ENCODE results near the gene C20orf96. TPM values are rescaled to one million over a fixed set of nuclear protein-coding genes. Genes with fewer than 3 reads are reported as not detected.

The C20orf96 gene
- total and polyA plus RNA-seq, 4 donors, result 4.6 to 11.1 (median 5.4) TPM

- WGBS, 2 donors, result 67 to 70% methylated on average over 11 of the region's 11 CpGs
- no peak overlapping the region for H3K4me3 ChIP-seq (ENCODE audit: low read length in 2 of 2)
- peak in 1 of 2 donors; percentile 47 for DNase-seq
- intact Hi-C loops (cut with DNase I), result no loop called here
- H3K9me3 ChIP-seq (ENCODE audit: control insufficient read depth, low read length), result no peaks in the 10 kb centered on the region
- H3K36me3 ChIP-seq (ENCODE audit: control insufficient read depth in 1 of 2, insufficient read depth in 2 of 2, low read length in 1 of 2), result no peaks in the 10 kb centered on the region
- no peak for ATAC-seq (ENCODE audit: low FRiP score)
- H3K27me3 ChIP-seq (ENCODE audit: control insufficient read depth in 1 of 2, insufficient read depth in 2 of 2, low read length in 1 of 2), result no peaks in the 10 kb centered on the region
- H3K4me1 ChIP-seq (ENCODE audit: control insufficient read depth in 1 of 2, insufficient read depth in 2 of 2, low read length in 2 of 2), result no peaks in the 10 kb centered on the region
- no peak overlapping the region for H3K27ac ChIP-seq (ENCODE audit: low read depth in 1 of 2, low read length in 2 of 2)
Observed at GRCh38 chr20:305745-306144, 15.2 kb upstream of the C20orf96 start.

DNA sequence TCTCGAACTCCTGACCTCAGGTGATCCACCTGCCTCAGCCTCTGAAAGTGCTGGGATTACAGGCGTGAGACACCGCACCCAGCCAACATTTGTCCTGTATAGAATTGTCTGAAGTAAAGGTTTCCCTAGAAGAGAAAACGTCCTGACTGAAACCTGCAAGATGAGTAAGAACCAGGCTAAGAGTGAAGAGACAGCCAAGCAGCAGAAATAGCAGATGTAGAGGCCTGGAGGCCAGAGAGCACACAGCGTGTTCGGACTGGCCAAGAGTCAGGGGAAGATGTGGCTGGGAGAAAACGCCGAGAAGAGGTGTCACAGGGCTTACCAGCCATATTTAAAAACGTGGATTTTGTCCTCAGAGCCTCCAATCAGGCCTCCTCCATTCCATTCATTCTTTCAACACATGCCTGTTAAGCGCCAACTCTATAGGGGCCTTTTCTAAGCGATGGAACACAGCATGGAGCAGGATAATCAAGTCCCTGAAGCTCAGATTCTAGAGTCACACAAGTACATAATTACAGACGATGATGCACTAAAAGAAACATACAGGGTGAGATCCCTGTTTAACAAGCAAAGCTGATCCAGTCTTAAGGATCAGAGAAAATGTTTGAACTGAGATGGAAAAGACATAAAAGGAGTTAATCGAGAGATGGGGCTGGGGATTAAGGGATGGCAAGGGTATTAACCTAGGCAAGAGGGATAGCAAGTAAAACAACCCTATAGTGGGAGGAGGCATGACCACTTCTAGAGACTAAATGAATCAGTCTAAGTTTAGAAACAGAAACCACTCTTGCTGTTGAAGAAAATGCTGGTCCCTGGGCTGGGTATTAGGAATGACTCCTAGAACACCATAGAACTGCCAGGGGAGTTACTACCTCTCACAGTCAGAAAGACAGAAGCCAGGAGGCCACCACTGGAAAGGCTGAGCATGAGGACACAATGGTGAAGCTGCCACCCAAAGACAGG lies 11.6 kb upstream of the C20orf96 start:
- Histone ChIP-seq H3K27me3 (ENCODE audit: control insufficient read depth in 1 of 2, insufficient read depth in 2 of 2, low read length in 1 of 2) (no peaks in the 10 kb centered on the region), H3K27ac (ENCODE audit: low read depth in 1 of 2, low read length in 2 of 2) (no peak overlapping the region), H3K9me3 (ENCODE audit: control insufficient read depth, low read length) (no peaks in the 10 kb centered on the region), H3K36me3 (ENCODE audit: control insufficient read depth in 1 of 2, insufficient read depth in 2 of 2, low read length in 1 of 2) (no peaks in the 10 kb centered on the region), H3K4me1 (ENCODE audit: control insufficient read depth in 1 of 2, insufficient read depth in 2 of 2, low read length in 2 of 2) (peaks cover 0 to 4% of the 10 kb centered on the region in 2 donors), H3K4me3 (ENCODE audit: low read length in 2 of 2) (no peak overlapping the region)
- DNase-seq, result peak in 1 of 2 donors; percentile 12
- WGBS, 2 donors, result 72 to 74% methylated on average over 13 of the region's 13 CpGs
- ATAC-seq (ENCODE audit: low FRiP score), result no peak
- intact Hi-C loops (cut with DNase I), result no loop called here

DNA sequence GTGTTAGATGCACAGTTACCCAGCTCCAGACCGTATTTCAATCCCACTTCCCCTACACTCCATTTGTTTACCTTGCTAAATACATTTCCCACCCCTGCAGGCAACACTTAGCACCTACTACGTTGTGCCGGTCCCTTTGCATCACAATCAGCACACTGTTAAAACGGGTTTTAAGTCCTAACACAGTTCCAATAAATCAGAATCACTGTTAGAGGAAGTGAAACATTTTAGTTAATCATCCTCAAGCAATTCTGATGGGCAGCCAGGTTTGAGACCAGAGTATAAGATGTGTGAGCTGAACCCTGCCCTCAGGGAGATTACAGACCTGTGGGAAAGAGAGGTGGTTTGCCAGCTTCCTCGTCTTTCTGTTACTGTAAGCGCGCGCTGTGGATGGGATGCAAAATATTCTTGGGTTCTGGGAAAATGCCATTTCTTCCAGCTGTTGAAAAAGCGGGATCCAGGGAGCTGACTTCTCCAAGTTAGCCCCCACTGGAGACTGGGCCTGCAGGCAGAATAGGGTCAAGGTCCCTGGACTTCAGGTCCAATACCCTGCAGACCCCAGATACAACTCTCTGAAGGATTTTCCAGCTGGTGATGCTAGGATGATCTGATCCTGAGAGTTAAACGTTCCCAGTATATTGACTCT lies 9.9 kb upstream of the C20orf96 start:
- Histone ChIP-seq H3K4me3 (ENCODE audit: low read length in 2 of 2) (no peak overlapping the region), H3K9me3 (ENCODE audit: control insufficient read depth, low read length) (no peaks in the 10 kb centered on the region), H3K27me3 (ENCODE audit: control insufficient read depth in 1 of 2, insufficient read depth in 2 of 2, low read length in 1 of 2) (no peaks in the 10 kb centered on the region), H3K36me3 (ENCODE audit: control insufficient read depth in 1 of 2, insufficient read depth in 2 of 2, low read length in 1 of 2) (no peaks in the 10 kb centered on the region), H3K27ac (ENCODE audit: low read depth in 1 of 2, low read length in 2 of 2) (no peak overlapping the region), H3K4me1 (ENCODE audit: control insufficient read depth in 1 of 2, insufficient read depth in 2 of 2, low read length in 2 of 2) (peaks cover 0 to 4% of the 10 kb centered on the region in 2 donors)
- DNase-seq (peak in 1 of 2 donors; percentile 15), ATAC-seq (ENCODE audit: low FRiP score) (no peak)
- intact Hi-C loops (cut with DNase I), result no loop called here
- 34 to 46% methylated on average over 10 of the region's 10 CpGs for WGBS, 2 donors

DNA sequence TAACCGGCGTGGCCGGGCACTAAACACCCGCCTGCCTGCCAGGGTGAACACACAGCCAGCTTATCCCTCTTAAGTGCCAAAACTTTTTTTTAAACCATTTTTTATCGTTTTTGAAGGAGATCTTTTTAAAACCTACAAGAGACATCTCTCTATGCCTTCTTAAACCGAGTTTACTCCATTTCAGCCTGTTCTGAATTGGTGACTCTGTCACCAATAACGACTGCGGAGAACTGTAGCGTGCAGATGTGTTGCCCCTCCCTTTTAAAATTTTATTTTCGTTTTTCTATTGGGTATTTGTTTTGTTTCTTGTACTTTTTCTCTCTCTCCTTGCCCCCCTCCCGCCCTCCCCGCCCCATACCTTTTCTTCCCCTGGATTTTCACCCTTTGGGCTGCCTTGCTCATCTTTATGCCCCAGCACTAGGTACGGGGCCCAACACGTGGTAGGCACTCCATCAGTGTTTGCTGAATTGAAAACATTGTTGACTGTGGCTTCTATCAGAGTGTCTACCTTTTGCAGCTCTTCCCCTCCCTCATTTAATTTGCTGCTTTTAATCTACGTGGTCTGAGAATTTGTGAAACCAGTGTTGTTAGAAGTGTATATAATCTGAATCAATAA lies 8.3 kb upstream of the C20orf96 start:
- peak overlapping the region; percentile 87 to 90 for H3K4me3 ChIP-seq (ENCODE audit: low read length in 2 of 2)
- ATAC-seq (ENCODE audit: low FRiP score) (no peak), DNase-seq (peak in 1 of 2 donors; percentile 14)
- WGBS, 2 donors, result 6 to 7% methylated on average over 14 to 15 of the region's 15 CpGs
- H3K27ac ChIP-seq (ENCODE audit: low read depth in 1 of 2, low read length in 2 of 2), result peak overlapping the region in 1 of 2 donors; percentile 22
- H3K27me3 ChIP-seq (ENCODE audit: control insufficient read depth in 1 of 2, insufficient read depth in 2 of 2, low read length in 1 of 2), result no peaks in the 10 kb centered on the region
- no peaks in the 10 kb centered on the region for H3K9me3 ChIP-seq (ENCODE audit: control insufficient read depth, low read length)
- no peaks in the 10 kb centered on the region for H3K36me3 ChIP-seq (ENCODE audit: control insufficient read depth in 1 of 2, insufficient read depth in 2 of 2, low read length in 1 of 2)
- peaks cover 0 to 4% of the 10 kb centered on the region in 2 donors for H3K4me1 ChIP-seq (ENCODE audit: control insufficient read depth in 1 of 2, insufficient read depth in 2 of 2, low read length in 2 of 2)
- intact Hi-C loops (cut with DNase I), result no loop called here

DNA sequence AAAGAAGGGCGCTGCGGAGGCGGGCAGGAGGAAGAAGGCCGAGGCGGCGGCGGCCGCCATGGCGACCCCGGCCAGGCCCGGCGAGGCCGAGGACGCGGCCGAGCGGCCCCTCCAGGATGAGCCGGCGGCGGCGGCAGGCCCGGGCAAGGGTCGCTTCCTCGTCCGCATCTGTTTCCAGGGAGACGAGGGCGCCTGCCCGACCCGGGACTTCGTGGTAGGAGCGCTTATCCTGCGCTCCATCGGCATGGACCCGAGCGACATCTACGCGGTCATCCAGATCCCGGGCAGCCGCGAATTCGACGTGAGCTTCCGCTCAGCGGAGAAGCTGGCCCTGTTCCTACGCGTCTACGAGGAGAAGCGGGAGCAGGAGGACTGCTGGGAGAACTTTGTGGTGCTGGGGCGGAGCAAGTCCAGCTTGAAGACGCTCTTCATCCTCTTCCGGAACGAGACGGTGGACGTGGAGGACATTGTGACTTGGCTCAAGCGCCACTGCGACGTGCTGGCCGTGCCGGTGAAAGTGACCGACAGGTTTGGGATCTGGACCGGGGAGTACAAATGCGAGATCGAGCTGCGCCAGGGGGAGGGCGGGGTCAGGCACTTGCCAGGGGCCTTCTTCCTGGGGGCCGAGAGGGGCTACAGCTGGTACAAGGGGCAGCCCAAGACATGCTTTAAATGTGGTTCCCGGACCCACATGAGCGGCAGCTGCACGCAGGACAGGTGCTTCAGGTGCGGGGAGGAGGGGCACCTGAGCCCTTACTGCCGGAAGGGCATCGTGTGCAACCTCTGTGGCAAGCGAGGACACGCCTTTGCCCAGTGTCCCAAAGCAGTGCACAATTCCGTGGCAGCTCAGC lies 7.6 kb upstream of the C20orf96 start:
- intact Hi-C loops (cut with DNase I), result no loop called here
- peak overlapping the region; percentile 85 to 88 for H3K27ac ChIP-seq (ENCODE audit: low read depth in 1 of 2, low read length in 2 of 2)
- 0 to 1% methylated on average over 57 to 75 of the region's 75 CpGs for WGBS, 2 donors

DNA sequence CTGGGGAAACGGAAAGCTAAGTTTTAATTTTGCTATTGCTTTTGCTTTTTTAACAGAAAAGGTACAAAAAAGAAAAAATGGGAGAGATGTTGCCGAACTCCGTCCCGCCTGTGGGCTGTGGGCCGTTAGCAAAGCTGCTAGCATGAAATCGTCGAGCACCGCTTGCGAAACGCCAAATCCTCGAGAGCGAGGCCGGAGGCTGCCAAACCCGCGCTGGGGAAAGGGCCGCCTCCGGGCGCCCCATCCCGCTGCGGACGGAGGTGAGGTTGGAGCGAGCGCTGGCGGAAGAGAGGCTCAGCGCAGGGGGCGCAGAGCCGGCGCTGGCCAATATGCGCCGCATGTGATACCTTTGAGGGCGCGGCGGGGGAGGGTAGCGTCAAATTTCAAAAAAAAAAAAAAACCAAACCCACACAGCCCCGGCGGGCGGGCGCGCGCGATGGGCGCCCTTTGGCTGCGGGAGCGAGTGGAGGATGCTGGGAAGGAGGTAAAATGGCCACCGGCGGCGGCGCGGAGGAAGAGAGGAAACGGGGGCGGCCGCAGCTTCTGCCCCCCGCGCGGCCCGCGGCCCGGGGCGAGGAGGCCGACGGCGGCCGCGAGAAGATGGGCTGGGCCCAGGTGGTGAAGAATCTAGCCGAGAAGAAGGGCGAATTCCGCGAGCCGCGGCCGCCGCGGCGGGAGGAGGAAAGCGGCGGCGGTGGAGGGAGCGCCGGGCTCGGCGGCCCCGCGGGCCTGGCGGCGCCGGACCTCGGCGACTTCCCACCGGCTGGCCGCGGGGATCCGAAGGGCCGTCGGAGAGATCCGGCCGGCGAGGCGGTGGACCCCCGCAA lies 6.8 kb upstream of the C20orf96 start, which contains the start of gene ZCCHC3:
ZCCHC3 (plus strand) TSS at position 473 of the 827 bp plus-strand sequence; CDS start at position 490, 17 bp downstream.
- intact Hi-C loops (cut with DNase I), result no loop called here
- peak within 1 kb of the TSS; percentile 87 to 90 for H3K4me3 ChIP-seq (ENCODE audit: low read length in 2 of 2)
- no peaks in the 10 kb centered on the region for H3K36me3 ChIP-seq (ENCODE audit: control insufficient read depth in 1 of 2, insufficient read depth in 2 of 2, low read length in 1 of 2)
- no peaks in the 10 kb centered on the region for H3K27me3 ChIP-seq (ENCODE audit: control insufficient read depth in 1 of 2, insufficient read depth in 2 of 2, low read length in 1 of 2)
- WGBS, 2 donors, result 0 to 1% methylated on average over 64 to 99 of the region's 99 CpGs
- DNase-seq (peak; percentile 92 to 96), ATAC-seq (ENCODE audit: low FRiP score) (peak; percentile 96)
- peaks cover 0 to 4% of the 10 kb centered on the region in 2 donors for H3K4me1 ChIP-seq (ENCODE audit: control insufficient read depth in 1 of 2, insufficient read depth in 2 of 2, low read length in 2 of 2)
- peak within 1 kb of the TSS; percentile 85 to 88 for H3K27ac ChIP-seq (ENCODE audit: low read depth in 1 of 2, low read length in 2 of 2)
- no peaks in the 10 kb centered on the region for H3K9me3 ChIP-seq (ENCODE audit: control insufficient read depth, low read length)

More for the DNA sequence above, 7.6 kb upstream of the C20orf96 start:
- H3K4me1 ChIP-seq (ENCODE audit: control insufficient read depth in 1 of 2, insufficient read depth in 2 of 2, low read length in 2 of 2), result peaks cover 0 to 4% of the 10 kb centered on the region in 2 donors
- peak overlapping the region; percentile 87 to 90 for H3K4me3 ChIP-seq (ENCODE audit: low read length in 2 of 2)
- DNase-seq (peak; percentile 84 to 88), ATAC-seq (ENCODE audit: low FRiP score) (peak; percentile 57)
- H3K9me3 ChIP-seq (ENCODE audit: control insufficient read depth, low read length), result no peaks in the 10 kb centered on the region
- no peaks in the 10 kb centered on the region for H3K36me3 ChIP-seq (ENCODE audit: control insufficient read depth in 1 of 2, insufficient read depth in 2 of 2, low read length in 1 of 2)
- no peaks in the 10 kb centered on the region for H3K27me3 ChIP-seq (ENCODE audit: control insufficient read depth in 1 of 2, insufficient read depth in 2 of 2, low read length in 1 of 2)

GRCh38 chr20:295804-296203 lies 5.3 kb upstream of the C20orf96 start:
- no peaks in the 10 kb centered on the region for H3K9me3 ChIP-seq (ENCODE audit: control insufficient read depth, low read length)
- 87 to 90% methylated on average over 4 of the region's 4 CpGs for WGBS, 2 donors
- H3K4me3 ChIP-seq (ENCODE audit: low read length in 2 of 2), result no peak overlapping the region
- no peak overlapping the region for H3K27ac ChIP-seq (ENCODE audit: low read depth in 1 of 2, low read length in 2 of 2)
- DNase-seq, result no peak
- H3K27me3 ChIP-seq (ENCODE audit: control insufficient read depth in 1 of 2, insufficient read depth in 2 of 2, low read length in 1 of 2), result no peaks in the 10 kb centered on the region
- H3K36me3 ChIP-seq (ENCODE audit: control insufficient read depth in 1 of 2, insufficient read depth in 2 of 2, low read length in 1 of 2), result no peaks in the 10 kb centered on the region
- intact Hi-C loops (cut with DNase I), result no loop called here
- peaks cover 0 to 4% of the 10 kb centered on the region in 2 donors for H3K4me1 ChIP-seq (ENCODE audit: control insufficient read depth in 1 of 2, insufficient read depth in 2 of 2, low read length in 2 of 2)
- no peak for ATAC-seq (ENCODE audit: low FRiP score)

Data from aorta (tissue), 5 donors.